Progenitor cell of endocrine pancreas (in vitro differentiated cells): Measurements from ENCODE around the gene SEC31B. TPM values are rescaled to one million over a fixed set of nuclear protein-coding genes. Genes with fewer than 3 reads are reported as not detected.
A peak's percentile ranks its signal among the peaks of the same experiment; 100 is the strongest.

Experiments
- DNase-seq: peaks from one replicate; pipeline ENCODE4 v3.0.0; 2021; ENCODE audit warnings: low spot score; ENCODE audit not compliant: unreplicated experiment
- H3K27ac Mint-ChIP-seq: 2 replicates; pipeline ENCODE4 v1.8.0; 2021; ENCODE audit warnings: mild to moderate bottlenecking, moderate library complexity, mixed read lengths
- H3K27me3 Mint-ChIP-seq: 2 replicates; pipeline ENCODE4 v1.8.0; 2021; ENCODE audit warnings: mixed read lengths
- H3K36me3 Mint-ChIP-seq: 2 replicates; pipeline ENCODE4 v1.8.0; 2022; ENCODE audit warnings: mixed read lengths; ENCODE audit not compliant: insufficient read depth
- H3K4me1 Mint-ChIP-seq: 2 replicates; pipeline ENCODE4 v1.8.0; 2021; ENCODE audit warnings: low read depth, mixed read lengths
- H3K4me3 Mint-ChIP-seq: 2 replicates; pipeline ENCODE4 v1.8.0; 2021; ENCODE audit warnings: low read depth, mild to moderate bottlenecking, moderate library complexity, mixed read lengths
- H3K9me3 Mint-ChIP-seq: 2 replicates; pipeline ENCODE4 v1.8.0; 2021; ENCODE audit warnings: low read depth, mixed read lengths
- total RNA-seq: library from RNA; stranded (reverse); gene quantifications from 2 replicates; pipeline ENCODE4 v1.2.1, GENCODE V29; 2021
- TF ChIP-seq, protein P1 (sequence below): fragments of 200-600 bp; sonication (generic); IDR thresholded peaks from one replicate; pipeline ENCODE4 v1.5.0; 2021; ENCODE audit warnings: antibody characterized with exemption, mild to moderate bottlenecking; ENCODE audit not compliant: unreplicated experiment

The SEC31B gene
- total RNA-seq, 1 donor from 2014 or later = 24.0 TPM

DNA sequence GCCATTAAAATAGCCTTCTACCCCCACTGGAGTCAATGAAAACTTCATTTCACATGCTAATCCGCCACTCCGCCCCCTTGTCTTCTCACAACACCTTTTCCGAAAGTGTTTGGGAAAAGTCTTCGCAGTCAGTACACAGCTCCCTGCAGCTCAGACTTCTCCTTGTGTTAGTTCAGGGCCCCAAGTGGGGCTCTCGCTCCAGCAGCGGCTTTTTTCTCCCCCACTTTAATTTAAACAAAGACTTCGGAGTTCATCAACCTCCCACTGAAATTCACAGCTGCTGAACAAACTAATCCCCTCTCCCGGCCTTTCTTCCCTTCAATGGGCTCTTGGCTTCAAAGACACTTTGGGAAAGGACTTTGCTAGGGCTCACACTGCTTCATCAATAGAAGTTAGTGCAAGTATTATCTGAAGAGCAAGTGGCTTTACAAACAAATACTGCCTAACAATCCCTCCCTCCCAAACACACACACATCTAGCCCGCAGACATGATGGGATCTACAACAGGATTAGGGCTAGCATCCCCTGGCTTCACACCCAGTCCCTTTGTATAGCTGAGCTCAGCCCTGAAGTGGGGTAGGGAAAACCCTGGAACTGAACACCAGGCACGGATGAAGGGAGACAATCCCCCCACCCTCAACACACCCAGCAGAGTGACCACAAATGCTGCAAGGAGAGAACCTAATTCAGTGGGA lies 33.7 kb downstream of the SEC31B start:
- Mint-ChIP-seq H3K4me1 (peaks cover 21% of the 10 kb centered on the region), H3K4me3 (no peak overlapping the region), H3K27me3 (peaks cover 53% of the 10 kb centered on the region), H3K27ac (no peak overlapping the region), H3K36me3 (peaks cover 22% of the 10 kb centered on the region), H3K9me3 (no peaks in the 10 kb centered on the region)
- TF ChIP-seq, protein P1, sequence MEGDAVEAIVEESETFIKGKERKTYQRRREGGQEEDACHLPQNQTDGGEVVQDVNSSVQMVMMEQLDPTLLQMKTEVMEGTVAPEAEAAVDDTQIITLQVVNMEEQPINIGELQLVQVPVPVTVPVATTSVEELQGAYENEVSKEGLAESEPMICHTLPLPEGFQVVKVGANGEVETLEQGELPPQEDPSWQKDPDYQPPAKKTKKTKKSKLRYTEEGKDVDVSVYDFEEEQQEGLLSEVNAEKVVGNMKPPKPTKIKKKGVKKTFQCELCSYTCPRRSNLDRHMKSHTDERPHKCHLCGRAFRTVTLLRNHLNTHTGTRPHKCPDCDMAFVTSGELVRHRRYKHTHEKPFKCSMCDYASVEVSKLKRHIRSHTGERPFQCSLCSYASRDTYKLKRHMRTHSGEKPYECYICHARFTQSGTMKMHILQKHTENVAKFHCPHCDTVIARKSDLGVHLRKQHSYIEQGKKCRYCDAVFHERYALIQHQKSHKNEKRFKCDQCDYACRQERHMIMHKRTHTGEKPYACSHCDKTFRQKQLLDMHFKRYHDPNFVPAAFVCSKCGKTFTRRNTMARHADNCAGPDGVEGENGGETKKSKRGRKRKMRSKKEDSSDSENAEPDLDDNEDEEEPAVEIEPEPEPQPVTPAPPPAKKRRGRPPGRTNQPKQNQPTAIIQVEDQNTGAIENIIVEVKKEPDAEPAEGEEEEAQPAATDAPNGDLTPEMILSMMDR = no peak
- DNase-seq = no peak

DNA sequence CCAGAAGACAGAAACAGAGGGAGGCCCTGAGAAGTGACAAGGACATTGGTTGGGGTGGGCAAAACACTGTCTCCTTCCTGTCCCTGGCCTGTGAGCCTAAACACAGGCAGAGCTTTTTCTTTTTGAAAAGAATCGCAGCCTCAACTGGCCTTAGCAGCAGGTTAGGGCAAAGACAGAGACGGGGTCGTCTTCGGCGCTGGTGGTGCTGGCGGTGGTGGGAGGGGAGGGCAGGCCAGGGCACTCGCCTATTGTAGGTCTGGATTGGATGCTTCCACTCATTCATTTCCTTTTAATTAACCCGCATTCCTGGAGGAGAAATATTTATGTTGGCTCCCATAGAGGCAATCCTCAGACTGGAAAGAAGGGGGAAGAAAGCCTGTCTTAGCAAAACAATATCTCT lies 34.3 kb downstream of the SEC31B start:
- H3K4me3 Mint-ChIP-seq = no peak overlapping the region
- DNase-seq = no peak
- TF ChIP-seq, protein P1 = no peak
- peaks cover 19% of the 10 kb centered on the region for H3K36me3 Mint-ChIP-seq
- H3K27me3 Mint-ChIP-seq = peaks cover 58% of the 10 kb centered on the region
- H3K27ac Mint-ChIP-seq = no peak overlapping the region
- peaks cover 21% of the 10 kb centered on the region for H3K4me1 Mint-ChIP-seq
- no peaks in the 10 kb centered on the region for H3K9me3 Mint-ChIP-seq

DNA sequence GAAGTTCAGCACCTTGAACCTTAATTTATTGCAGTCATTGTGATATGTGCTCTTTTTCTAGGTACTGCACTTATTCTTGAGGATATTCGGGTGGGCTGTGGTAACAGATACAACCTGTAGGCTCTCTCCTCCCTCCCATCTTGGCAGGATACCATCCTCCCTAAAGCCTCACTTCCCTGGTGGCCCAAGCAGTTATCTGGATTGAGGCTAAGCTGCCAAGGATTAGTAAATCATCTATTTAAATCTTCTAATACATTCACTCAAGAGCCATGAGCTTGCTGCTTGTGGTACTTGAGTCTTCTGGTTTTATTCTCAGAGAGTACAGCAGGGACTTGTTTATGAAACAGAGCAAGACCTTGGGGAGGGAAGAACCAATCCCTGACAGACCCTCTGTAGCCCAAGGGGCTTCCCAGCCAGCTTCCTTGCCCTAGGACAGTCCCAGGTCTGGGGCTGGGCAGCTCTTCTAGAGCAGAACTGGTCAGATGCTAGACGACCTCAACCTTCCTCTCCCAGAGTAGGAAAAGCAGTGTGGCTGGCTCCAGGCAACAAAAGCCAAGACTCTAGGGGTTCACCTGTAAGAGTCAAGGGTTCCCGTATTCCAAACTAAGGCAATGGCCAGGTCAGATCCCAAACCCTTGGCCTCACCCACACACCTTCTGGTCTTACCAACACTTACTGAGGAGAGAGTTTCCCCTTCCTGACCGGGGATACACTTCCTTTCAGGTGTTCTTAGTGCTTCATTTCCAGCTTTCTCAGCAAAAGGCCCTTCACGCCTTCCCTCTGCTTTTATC lies 35.6 kb downstream of the SEC31B start:
- no peaks in the 10 kb centered on the region for H3K9me3 Mint-ChIP-seq
- H3K4me3 Mint-ChIP-seq = no peak overlapping the region
- no peak overlapping the region for H3K27ac Mint-ChIP-seq
- no peak for DNase-seq
- H3K4me1 Mint-ChIP-seq = peaks cover 21% of the 10 kb centered on the region
- TF ChIP-seq, protein P1 = no peak
- H3K36me3 Mint-ChIP-seq = peaks cover 15% of the 10 kb centered on the region
- peaks cover 67% of the 10 kb centered on the region for H3K27me3 Mint-ChIP-seq

DNA sequence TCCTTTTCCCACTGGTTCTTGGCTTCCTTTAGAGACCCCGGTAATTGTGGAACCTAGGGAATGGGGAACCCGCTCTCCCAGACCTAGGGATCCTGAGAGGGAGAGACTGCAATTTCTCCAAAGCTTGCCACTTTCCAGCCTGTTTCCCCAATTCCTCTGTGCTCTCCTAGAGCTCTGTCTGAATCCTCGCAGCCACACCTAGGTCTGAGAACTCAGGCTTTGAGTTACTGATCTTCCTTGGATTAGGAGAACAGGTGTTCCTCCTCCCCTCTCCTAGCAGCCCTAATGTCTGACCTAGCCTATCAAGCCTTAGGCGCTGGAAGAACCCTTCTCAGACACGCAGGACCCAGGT lies 36.9 kb downstream of the SEC31B start:
- H3K4me3 Mint-ChIP-seq = peak overlapping the region; percentile 79
- no peaks in the 10 kb centered on the region for H3K9me3 Mint-ChIP-seq
- peaks cover 11% of the 10 kb centered on the region for H3K36me3 Mint-ChIP-seq
- no peak overlapping the region for H3K27ac Mint-ChIP-seq
- H3K27me3 Mint-ChIP-seq = peaks cover 79% of the 10 kb centered on the region
- TF ChIP-seq, protein P1 = no peak
- DNase-seq = no peak
- peaks cover 21% of the 10 kb centered on the region for H3K4me1 Mint-ChIP-seq

DNA sequence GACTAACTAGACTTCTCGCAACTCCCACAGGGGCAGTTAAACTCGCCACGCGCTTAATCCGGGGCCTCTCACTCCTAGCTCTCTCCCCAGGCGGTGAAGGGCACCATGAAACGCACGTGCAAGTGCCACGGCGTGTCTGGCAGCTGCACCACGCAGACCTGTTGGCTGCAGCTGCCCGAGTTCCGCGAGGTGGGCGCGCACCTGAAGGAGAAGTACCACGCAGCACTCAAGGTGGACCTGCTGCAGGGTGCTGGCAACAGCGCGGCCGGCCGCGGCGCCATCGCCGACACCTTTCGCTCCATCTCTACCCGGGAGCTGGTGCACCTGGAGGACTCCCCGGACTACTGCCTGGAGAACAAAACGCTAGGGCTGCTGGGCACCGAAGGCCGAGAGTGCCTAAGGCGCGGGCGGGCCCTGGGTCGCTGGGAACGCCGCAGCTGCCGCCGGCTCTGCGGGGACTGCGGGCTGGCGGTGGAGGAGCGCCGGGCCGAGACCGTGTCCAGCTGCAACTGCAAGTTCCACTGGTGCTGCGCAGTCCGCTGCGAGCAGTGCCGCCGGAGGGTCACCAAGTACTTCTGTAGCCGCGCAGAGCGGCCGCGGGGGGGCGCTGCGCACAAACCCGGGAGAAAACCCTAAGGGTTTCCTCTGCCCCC lies 37.4 kb downstream of the SEC31B start:
- H3K27ac Mint-ChIP-seq = peak overlapping the region; percentile 63
- H3K27me3 Mint-ChIP-seq = peaks cover 79% of the 10 kb centered on the region
- H3K4me1 Mint-ChIP-seq = peaks cover 21% of the 10 kb centered on the region
- TF ChIP-seq, protein P1 = peak; percentile 90
- DNase-seq = peak; percentile 58
- H3K36me3 Mint-ChIP-seq = peaks cover 11% of the 10 kb centered on the region
- peak overlapping the region; percentile 79 for H3K4me3 Mint-ChIP-seq
- H3K9me3 Mint-ChIP-seq = no peaks in the 10 kb centered on the region
